Caki2 (cell line): ENCODE results near the gene AQP1. TPM values are rescaled to one million over a fixed set of nuclear protein-coding genes. Genes with fewer than 3 reads are reported as not detected.
A peak's percentile ranks its signal among the peaks of the same experiment; 100 is the strongest.

Experiments
- DNase-seq: peaks from one replicate; pipeline ENCODE4 v3.0.0-alpha.2; 2015; ENCODE audit warnings: low read depth
- in situ Hi-C: cut with HindIII; loops from 2 replicates; pipeline ENCODE4 v1.10.0; 2016; ENCODE audit warnings: low sequenced_read_pairs, low pct_unique_long_range_greater_than_20kb, mixed read lengths
- total RNA-seq: library from RNA; depleted of rRNA; stranded (reverse); fragments of >200 nt; shearing (Covaris generic); gene quantifications from 2 replicates; pipeline ENCODE4 v1.2.3, GENCODE V29; 2014; ENCODE audit warnings: low replicate concordance

Gene AQP1
- total RNA-seq, 1 experiment from 2014 or later = not detected

DNA sequence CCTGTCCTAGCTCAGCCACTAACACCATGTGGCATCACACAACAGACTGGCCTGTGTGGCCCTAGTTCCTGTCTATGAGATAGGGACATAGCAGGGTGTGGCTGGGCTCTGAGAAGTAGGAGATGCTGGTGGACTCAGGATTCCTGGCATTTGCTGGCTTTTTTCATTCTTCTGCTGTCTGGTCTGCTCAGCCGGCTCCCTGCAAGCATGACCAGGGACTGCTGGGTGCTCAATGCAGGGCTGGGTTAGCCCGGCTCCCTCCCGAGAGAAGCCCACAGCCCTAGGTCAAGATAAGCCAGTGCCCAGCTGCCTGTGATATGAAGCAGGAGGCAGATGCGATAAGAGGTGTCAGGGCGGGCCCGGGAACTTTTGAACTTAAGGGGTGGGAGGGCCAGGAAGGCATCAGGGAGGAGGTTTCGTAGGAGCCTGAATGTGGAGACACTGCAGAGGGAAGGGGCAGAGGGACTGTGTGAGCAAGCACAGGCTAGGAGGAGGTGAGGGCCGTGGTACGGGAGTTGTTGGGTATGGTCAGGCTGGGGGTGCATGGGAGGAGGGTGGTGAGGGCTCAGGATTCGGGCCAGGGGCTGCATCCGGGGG lies 3.5 kb downstream of the AQP1 start:
- in situ Hi-C loops = no loop called here
- DNase-seq = no peak

DNA sequence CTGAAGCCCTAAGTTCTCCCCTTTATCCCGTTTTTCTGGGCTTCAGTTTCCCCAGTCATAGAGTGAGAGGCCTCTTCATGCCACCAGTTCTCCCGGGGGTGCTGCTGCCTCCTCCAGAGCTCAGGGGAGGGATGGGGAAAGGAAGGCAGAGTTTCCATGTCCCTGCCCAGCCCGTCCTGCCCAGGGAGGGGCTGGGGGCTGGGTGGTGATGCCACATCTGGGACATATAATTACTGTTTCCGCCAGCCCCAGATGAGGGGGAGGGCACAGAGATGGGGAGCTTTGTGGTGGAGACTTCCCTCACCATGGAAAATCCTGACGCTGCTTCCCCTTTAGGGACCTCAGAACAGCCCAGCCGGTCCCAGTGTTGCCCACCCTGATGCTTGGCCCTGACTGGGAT lies 4.1 kb downstream of the AQP1 start:
- in situ Hi-C loops = no loop called here
- DNase-seq = no peak

DNA sequence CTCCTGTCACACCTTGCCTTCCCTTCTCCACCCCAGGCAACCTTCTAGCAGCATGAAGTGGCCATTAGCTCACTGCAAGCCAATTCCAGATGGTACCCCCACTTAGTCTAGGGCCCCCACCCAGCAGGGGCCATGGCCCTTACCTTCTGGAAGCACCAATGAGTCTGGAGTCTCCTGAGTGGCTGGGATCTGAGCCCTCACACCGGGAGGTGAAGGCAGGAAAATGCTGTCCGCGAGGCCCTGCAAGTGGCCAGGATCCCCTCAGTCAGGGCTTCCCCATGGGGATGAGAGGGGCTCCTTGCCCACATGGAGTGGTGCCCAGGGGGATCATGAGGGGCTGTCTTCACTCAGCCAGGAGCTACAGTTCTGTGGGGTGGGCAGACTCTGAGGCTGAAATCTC lies 4.6 kb downstream of the AQP1 start:
- in situ Hi-C loops = no loop called here
- DNase-seq = no peak

DNA sequence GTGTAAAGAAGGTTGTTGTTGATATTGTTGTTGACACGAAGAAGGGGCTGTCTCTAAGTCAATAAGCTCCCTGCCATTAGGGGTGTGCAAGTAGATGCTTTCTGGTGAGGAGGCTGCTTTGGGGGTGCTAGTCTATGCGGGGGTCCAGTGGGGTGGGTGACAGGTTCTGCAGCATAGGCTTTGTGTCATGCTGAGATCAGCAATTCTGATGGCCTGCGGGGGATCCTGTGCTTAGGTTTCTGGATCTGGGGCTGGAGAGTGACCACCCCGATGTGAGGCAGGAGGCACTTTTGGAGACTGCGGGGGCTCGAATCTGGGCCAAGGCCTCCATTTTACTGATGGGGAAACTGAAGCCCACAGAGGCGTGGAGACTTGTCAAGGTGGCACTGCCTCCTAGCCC lies 5.1 kb downstream of the AQP1 start:
- DNase-seq = no peak
- in situ Hi-C loops = no loop called here

DNA sequence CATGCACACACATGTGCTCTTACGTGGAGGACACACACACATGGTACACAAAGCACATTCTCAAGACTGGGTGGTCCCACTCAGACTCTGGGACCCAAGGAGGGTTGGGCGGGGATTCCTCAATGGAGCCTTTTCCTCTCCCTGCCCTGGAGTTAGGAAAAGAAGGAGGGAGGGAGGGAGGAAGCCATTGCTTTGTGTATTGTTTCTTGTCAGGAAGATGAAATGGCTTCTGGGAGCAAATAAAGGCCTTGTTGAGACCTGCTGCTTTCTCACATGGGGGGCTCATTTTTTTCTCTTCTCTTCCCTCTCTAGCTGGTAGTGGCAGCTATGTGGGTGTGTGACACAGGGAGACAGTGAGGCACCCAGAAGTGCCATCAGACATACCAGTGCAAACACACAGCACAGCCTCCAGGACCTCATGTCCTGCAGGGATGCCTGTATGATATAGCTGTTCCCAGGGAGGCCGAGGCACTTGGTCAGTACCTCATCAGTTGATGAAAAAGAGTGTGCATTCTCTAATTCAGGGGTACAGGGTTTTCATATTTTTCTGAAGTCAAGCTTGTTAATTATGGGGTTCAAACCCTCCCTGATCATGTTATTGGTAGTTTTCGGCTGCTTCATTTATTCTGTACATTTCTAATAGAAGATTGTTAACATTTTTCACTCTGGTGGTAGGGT lies 5.7 kb downstream of the AQP1 start:
- in situ Hi-C loops = no loop called here

DNA sequence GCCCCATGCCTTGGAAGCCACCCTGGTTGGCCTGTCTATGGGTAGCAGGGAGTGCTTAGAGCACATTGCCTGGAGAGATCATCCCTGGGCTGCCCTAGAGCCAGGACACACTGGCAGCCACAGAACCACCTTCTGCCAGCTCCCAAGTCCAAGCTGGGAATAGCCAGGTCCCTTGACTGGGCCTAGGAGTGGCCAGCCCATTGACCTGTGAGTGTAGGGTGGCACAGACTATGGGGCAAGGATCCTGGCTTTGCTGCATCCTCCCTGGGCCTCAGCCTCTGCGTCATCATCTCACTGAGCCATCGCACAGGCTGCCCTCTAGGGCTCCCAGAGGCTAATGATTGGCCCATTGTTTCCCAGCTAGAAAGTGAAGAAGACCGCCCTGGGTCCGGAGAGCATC lies 7.0 kb downstream of the AQP1 start:
- no peak for DNase-seq
- in situ Hi-C loops = no loop called here

More for the DNA sequence above, 5.7 kb downstream of the AQP1 start:
- DNase-seq = no peak

DNA sequence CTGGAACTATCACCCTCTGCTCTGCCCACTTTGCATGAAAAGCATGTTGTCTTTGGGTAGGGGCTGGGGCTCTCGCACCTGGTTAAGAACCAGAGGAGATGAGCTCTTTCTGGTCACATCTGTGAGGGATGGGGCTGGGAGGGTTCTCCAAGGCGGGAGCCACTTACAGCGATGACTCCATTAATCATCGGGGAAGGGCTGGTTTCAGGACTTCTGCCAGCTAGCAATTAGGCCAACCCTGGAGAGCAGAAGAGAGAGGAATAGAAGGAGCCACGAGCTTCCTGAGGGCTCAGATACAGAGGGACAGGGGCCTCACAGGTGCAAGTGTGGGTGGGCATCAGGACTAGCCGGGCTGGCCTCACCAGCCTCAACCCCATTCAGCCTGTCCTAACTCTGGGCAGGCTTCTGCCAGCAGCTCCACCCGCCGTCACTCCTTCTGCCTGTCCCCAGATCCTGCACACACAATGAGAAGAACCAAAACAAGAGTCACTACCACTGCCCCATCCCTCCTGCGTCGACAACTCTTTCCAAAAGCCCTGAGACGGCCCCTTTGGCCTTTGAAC lies 8.4 kb downstream of the AQP1 start:
- DNase-seq = no peak
- in situ Hi-C loops = no loop called here

DNA sequence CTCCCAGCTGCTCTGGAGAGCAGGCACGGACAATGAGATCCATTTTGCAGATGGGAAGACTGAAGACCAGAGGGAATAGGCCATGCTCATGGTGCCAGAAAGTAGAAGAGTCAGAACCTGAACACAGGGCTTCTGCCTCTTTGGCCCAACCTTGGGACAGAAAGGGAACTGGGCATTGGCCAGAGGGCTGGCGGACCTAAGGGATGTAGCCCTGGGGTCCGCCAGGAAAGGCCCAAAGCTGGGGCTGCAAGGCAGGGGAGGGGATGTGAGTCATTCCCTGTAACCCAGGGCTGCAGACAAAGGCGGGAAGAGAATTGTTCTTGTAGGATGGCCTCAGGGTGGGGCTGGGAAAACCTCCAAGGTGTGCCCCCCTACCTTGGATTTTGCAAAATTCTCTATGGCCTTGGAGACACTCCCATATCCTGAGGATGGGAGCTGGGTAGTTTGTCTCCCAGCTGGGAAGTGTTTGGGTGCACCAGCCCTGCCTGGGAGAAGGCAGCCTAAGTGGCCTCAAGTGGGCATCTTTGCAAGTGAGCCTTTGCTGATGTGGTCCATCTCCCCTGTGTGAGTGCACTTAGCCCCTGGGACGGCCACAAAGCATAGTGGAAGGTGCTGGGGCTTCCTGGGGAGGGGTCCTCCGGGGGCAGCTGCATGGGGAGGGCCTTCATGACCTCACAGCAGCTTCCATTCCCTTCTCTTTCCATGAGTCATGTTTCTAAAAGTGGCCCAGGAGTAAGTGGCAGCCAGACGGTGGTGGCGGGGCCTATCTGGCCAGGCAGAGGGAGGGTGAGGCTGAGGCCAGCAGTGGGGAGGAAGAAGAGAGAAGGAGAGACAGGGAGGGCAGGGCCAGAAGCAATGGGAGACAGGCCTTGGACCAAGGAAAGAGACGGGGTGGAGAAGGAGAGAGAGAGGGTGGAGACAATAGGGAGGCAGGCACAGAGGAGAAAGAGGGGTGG lies 9.2 kb downstream of the AQP1 start:
- peak; percentile 33 for DNase-seq

DNA sequence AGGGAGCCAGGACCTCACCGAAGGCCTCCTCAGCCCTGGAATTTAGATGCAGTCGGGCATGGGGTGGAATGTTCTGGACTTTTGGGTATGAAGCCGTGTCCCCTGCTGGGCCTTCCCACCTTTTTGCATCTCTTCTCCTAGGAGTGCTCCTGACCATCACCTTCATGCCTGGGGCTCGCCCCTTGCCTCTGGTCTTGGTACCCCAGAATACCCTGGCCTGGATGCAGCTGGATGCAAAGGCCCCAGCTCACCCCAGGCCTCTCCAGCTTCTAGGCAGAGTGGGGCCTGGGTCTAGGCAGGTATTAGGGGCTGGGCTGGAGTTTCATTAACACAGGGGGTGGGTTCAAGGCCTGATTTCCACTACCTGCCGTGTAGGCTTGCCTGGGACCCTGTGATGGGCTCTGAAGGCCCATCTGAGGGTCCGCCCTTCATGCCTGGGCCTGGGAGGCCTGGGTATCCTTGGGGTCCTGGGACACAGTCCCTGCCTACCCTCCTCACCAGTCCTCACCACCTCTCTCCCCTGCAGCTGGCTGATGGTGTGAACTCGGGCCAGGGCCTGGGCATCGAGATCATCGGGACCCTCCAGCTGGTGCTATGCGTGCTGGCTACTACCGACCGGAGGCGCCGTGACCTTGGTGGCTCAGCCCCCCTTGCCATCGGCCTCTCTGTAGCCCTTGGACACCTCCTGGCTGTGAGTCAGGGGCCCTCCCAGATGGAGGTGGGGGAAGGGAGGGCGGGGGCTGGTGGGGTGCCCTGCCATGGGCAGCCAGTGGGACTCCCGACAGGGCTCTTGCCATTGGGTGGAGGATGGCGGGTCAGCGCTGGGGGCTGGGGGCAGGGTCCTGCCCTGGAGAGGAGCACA lies 10.1 kb downstream of the AQP1 start:
- DNase-seq = no peak
- in situ Hi-C loops = no loop called here

More for the DNA sequence above, 9.2 kb downstream of the AQP1 start:
- in situ Hi-C loops = no loop called here

DNA sequence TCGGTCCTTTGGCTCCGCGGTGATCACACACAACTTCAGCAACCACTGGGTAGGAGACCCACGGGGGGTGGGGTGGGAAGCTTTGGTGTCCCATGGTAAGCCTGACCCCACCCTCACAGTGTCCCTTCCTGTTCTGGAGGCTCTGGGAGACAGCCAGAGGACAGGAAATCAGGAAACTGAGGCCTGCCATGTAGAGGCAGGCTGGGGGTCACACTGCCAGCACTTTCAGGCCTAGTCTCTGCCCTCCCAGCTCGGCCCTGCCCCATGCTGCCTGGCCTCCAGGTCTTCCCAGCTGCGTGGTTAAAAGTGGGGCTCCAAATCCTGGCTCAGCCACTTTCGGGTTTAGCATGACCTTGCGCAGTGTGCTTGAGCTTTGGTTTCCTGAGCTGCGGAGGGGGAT lies 10.9 kb downstream of the AQP1 start:
- DNase-seq = no peak
- in situ Hi-C loops = no loop called here

DNA sequence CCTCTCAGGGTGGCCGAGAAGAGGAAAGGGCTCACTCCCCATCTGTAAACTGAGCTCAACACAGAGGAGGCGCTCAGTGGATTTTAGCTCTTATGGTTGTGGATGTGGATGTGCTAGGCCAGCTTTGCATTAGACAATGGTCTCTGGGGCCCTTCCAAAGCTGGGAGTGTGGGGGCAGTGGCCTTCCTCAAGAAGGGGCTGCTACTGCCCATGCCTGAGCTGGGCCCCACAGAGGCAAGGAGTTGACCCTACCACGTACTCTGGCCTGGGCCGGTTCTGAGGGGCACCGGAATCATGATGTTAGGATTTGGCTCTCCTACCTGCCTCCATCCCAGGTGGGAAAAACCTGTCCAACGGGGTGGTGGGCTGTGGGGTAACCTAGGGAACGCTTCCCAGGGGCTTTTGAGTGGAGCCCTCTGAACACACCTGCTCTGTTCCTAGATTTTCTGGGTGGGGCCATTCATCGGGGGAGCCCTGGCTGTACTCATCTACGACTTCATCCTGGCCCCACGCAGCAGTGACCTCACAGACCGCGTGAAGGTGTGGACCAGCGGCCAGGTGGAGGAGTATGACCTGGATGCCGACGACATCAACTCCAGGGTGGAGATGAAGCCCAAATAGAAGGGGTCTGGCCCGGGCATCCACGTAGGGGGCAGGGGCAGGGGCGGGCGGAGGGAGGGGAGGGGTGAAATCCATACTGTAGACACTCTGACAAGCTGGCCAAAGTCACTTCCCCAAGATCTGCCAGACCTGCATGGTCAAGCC lies 11.5 kb downstream of the AQP1 start:
- DNase-seq = no peak
- in situ Hi-C loops = no loop called here

DNA sequence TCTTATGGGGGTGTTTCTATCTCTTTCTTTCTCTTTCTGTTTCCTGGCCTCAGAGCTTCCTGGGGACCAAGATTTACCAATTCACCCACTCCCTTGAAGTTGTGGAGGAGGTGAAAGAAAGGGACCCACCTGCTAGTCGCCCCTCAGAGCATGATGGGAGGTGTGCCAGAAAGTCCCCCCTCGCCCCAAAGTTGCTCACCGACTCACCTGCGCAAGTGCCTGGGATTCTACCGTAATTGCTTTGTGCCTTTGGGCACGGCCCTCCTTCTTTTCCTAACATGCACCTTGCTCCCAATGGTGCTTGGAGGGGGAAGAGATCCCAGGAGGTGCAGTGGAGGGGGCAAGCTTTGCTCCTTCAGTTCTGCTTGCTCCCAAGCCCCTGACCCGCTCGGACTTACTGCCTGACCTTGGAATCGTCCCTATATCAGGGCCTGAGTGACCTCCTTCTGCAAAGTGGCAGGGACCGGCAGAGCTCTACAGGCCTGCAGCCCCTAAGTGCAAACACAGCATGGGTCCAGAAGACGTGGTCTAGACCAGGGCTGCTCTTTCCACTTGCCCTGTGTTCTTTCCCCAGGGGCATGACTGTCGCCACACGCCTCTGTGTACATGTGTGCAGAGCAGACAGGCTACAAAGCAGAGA lies 12.2 kb downstream of the AQP1 start:
- in situ Hi-C loops = no loop called here
- no peak for DNase-seq

DNA sequence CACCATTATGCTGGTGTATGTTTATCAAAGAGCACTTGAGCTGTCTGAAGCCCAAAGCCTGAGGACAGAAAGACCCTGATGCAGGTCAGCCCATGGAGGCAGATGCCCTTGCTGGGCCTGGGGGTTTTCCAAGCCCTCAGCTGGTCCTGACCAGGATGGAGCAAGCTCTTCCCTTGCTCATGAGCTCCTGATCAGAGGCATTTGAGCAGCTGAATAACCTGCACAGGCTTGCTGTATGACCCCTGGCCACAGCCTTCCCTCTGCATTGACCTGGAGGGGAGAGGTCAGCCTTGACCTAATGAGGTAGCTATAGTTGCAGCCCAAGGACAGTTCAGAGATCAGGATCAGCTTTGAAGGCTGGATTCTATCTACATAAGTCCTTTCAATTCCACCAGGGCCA lies 13.0 kb downstream of the AQP1 start:
- in situ Hi-C loops = no loop called here

DNA sequence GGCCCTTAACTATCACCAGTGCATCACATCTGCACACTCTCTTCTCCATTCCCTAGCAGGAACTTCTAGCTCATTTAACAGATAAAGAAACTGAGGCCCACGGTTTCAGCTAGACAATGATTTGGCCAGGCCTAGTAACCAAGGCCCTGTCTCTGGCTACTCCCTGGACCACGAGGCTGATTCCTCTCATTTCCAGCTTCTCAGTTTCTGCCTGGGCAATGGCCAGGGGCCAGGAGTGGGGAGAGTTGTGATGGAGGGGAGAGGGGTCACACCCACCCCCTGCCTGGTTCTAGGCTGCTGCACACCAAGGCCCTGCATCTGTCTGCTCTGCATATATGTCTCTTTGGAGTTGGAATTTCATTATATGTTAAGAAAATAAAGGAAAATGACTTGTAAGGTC lies 13.5 kb downstream of the AQP1 start:
- in situ Hi-C loops = no loop called here
- DNase-seq = no peak

More for the DNA sequence above, 13.0 kb downstream of the AQP1 start:
- DNase-seq = no peak

DNA sequence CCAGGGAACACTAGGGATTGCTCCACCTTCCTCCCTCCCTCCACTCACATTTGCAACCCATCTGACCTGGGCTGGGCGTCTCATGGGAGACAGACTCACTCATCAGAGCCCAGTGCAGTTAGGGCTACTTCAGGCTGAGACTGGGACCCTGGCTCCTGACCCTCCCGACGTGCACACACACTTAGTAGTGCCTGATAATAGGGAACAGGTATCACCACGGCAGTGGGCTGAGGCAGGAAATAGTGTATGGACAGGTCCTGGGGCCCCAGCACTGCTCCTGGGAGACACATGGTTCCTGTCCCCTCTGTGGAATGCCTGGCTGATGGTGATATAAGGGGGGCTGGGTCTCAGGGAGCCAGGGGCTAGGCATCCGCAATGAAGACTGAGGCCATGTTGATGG lies 14.3 kb downstream of the AQP1 start:
- in situ Hi-C loops = no loop called here
- DNase-seq = no peak

DNA sequence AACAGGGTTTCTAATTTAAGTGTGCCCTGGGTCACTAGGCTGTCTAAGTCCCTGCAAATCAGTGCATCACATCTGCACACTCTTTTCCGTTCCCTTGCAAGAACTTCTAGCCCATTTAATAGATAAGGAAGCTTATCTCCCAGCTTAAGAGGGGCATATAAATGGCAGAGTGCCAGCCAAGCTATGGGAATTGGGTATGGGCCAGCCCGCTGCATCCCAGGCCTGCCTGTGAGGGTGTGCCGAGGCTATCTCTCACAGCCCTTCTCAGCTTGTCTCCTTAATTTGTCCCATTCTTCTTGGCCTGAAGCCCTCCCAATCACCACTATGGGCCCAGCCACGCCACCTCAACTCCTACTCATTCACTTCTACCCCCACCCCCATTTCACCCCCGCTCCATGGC lies 14.7 kb downstream of the AQP1 start:
- in situ Hi-C loops = no loop called here
- no peak for DNase-seq

DNA sequence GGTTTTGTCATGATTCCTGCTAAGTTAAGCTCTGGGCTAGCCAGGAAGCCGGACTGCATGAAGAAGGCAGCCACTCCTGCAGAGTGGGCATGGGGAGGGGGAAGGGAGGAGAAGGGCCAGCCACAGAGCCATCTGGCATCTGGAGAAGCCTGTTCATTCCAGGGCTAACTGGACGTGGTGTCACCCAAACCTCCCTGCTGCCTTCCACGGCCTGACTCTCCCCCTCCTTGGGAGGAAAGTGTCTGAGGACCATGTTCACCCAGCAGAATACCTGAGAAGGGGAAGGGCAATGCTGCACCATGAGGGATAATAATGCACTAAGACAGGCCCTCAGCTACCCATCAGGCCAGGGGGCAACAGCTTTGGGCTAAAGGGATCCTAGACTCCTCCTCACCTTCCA lies 15.4 kb downstream of the AQP1 start:
- DNase-seq = no peak
- in situ Hi-C loops = no loop called here
